Measurements from ENCODE around the gene PARP3.
A peak's percentile ranks its signal among the peaks of the same experiment; 100 is the strongest.
"Not testable (repeated sequence)": the region's sequence is repeated elsewhere in the genome, so short reads cannot be mapped to it uniquely, and the experiment has no call there.

The PARP3 gene

GRCh38 chr3:51988286-51989146 is 46.4 kb downstream of the PARP3 start:
- no peak for DNase-seq

- not testable (repeated sequence) for DNase-seq
These were observed 48.4 kb downstream of the PARP3 start for GRCh38 chr3:51990501-51990971.

GRCh38 chr3:51992017-51992682 is 50.0 kb downstream of the PARP3 start:
- no peak for DNase-seq

- DNase-seq: not testable (repeated sequence)
These were observed 51.5 kb downstream of the PARP3 start for GRCh38 chr3:51993657-51994056.

- no peak for DNase-seq
These were observed 52.4 kb downstream of the PARP3 start for GRCh38 chr3:51994530-51994929.

- DNase-seq: peak; percentile 77
These were observed 53.4 kb downstream of the PARP3 start, which contains the start of gene RPL29 for GRCh38 chr3:51995346-51996163. RPL29 (minus strand) TSS chr3:51995895; CDS start chr3:51995461, 434 bp downstream.

GRCh38 chr3:51997172-51997571 is 55.0 kb downstream of the PARP3 start:
- DNase-seq: no peak

GRCh38 chr3:51997935-51998596 is 55.9 kb downstream of the PARP3 start:
- DNase-seq: no peak

Measured in NCI-H1436 (cell line).